Neural progenitor cell (in vitro differentiated cells): ENCODE data around the gene PSTPIP1. TPM values are rescaled to one million over a fixed set of nuclear protein-coding genes. Genes with fewer than 3 reads are reported as not detected.

Source experiments
- DNase-seq: peaks from one replicate; pipeline ENCODE4 v3.0.0-alpha.2; 2016; ENCODE audit warnings: low spot score
- H2AFZ ChIP-seq: fragments of 200-600 bp; sonication (generic); replicated peaks from 2 replicates; pipeline ENCODE4 v1.6.1; 2016; ENCODE audit warnings: antibody characterized with exemption
- H3F3A ChIP-seq: fragments of 200-600 bp; sonication (generic); 2 replicates; pipeline ENCODE4 v1.6.1; 2016; ENCODE audit warnings: antibody characterized with exemption, low read depth
- H3K27ac ChIP-seq: fragments of 200-600 bp; sonication (generic); 2 replicates; pipeline ENCODE4 v1.5.1; 2016; ENCODE audit warnings: mild to moderate bottlenecking
- H3K27me3 ChIP-seq: fragments of 200-600 bp; sonication (generic); 2 replicates; pipeline ENCODE4 v1.6.1; 2016; ENCODE audit warnings: mild to moderate bottlenecking, moderate library complexity
- H3K36me3 ChIP-seq: fragments of 200-600 bp; sonication (generic); 2 replicates; pipeline ENCODE4 v1.5.1; 2016
- H3K4me1 ChIP-seq: fragments of 200-600 bp; sonication (generic); 2 replicates; pipeline ENCODE4 v1.6.1; 2016; ENCODE audit warnings: mixed run types
- H3K4me2 ChIP-seq: fragments of 200-600 bp; sonication (generic); 2 replicates; pipeline ENCODE4 v1.6.1; 2016
- H3K4me3 ChIP-seq: fragments of 200-600 bp; sonication (generic); 2 replicates; pipeline ENCODE4 v1.5.1; 2016
- H3K79me2 ChIP-seq: fragments of 200-600 bp; sonication (generic); 2 replicates; pipeline ENCODE4 v1.6.1; 2016; ENCODE audit warnings: low read depth
- H3K9ac ChIP-seq: fragments of 200-600 bp; sonication (generic); 2 replicates; pipeline ENCODE4 v1.6.1; 2016
- H3K9me3 ChIP-seq: fragments of 200-600 bp; sonication (generic); 2 replicates; pipeline ENCODE4 v1.5.1; 2016; ENCODE audit warnings: low read depth
- H4K20me1 ChIP-seq: fragments of 200-600 bp; sonication (generic); 2 replicates; pipeline ENCODE4 v1.6.1; 2016; ENCODE audit warnings: low read depth
- H3K27ac Mint-ChIP-seq: 3 replicates; pipeline ENCODE4 v1.8.0; 2021; ENCODE audit warnings: mixed read lengths
- H3K27me3 Mint-ChIP-seq: 2 replicates; pipeline ENCODE4 v1.8.0; 2022; ENCODE audit warnings: low read depth, mild to moderate bottlenecking, inconsistent platforms, moderate library complexity, mixed read lengths; ENCODE audit not compliant: insufficient read depth
- H3K36me3 Mint-ChIP-seq: 3 replicates; pipeline ENCODE4 v1.8.0; 2021; ENCODE audit warnings: mixed read lengths
- H3K4me1 Mint-ChIP-seq: 3 replicates; pipeline ENCODE4 v1.8.0; 2021; ENCODE audit warnings: mixed read lengths
- H3K4me3 Mint-ChIP-seq: 3 replicates; pipeline ENCODE4 v1.8.0; 2021; ENCODE audit warnings: mild to moderate bottlenecking, moderate library complexity, mixed read lengths
- H3K9me3 Mint-ChIP-seq: 3 replicates; pipeline ENCODE4 v1.8.0; 2020; ENCODE audit warnings: mixed read lengths
- CTCF ChIP-seq: fragments of 200-600 bp; sonication (generic); IDR thresholded peaks from 2 replicates; pipeline ENCODE4 v1.5.1; 2017; ENCODE audit warnings: antibody characterized with exemption, mild to moderate bottlenecking
- EZH2 ChIP-seq: fragments of 200-600 bp; sonication (generic); IDR thresholded peaks from 2 replicates; pipeline ENCODE4 v1.6.1; 2017; ENCODE audit warnings: antibody characterized with exemption, mild to moderate bottlenecking, moderate library complexity
- EZH2phosphoT487 ChIP-seq: fragments of 200-600 bp; sonication (generic); IDR thresholded peaks from 2 replicates; pipeline ENCODE4 v1.6.1; 2017; ENCODE audit warnings: antibody characterized with exemption
- total RNA-seq: library from RNA; depleted of rRNA; stranded (reverse); fragments of >200 nt; gene quantifications from 2 replicates; pipeline ENCODE4 v1.2.3, GENCODE V29; 2015; ENCODE audit warnings: low replicate concordance

The PSTPIP1 gene
- total RNA-seq, 1 donor from 2014 or later, result 0.19 TPM

- Histone ChIP-seq H3K4me3 (no peak overlapping the region), H3K79me2 (no peaks in the 10 kb centered on the region), H3F3A (peaks cover 4% of the 10 kb centered on the region), H3K4me1 (peaks cover 32% of the 10 kb centered on the region), H3K9me3 (no peaks in the 10 kb centered on the region), H2AFZ (no peak overlapping the region), H3K36me3 (no peaks in the 10 kb centered on the region), H3K27me3 (no peaks in the 10 kb centered on the region), H3K9ac (no peak overlapping the region), H4K20me1 (no peaks in the 10 kb centered on the region), H3K27ac (peak overlapping the region; percentile 29), H3K4me2 (peak overlapping the region; percentile 14)
- H3K4me3 Mint-ChIP-seq, result no peak overlapping the region
- peaks cover 3% of the 10 kb centered on the region for H3K27me3 Mint-ChIP-seq
- TF ChIP-seq EZH2phosphoT487 (no peak), CTCF (no peak), EZH2 (no peak)
- no peaks in the 10 kb centered on the region for H3K36me3 Mint-ChIP-seq
- no peaks in the 10 kb centered on the region for H3K9me3 Mint-ChIP-seq
- peak overlapping the region; percentile 50 for H3K27ac Mint-ChIP-seq
- DNase-seq, result peak; percentile 45
- peaks cover 21% of the 10 kb centered on the region for H3K4me1 Mint-ChIP-seq
These were observed 36.0 kb downstream of the PSTPIP1 start for GRCh38 chr15:77030928-77031375.

- H3K9me3 ChIP-seq, result no peaks in the 10 kb centered on the region
- peak overlapping the region; percentile 14 for H3K4me2 ChIP-seq
- H3K4me1 ChIP-seq, result peaks cover 32% of the 10 kb centered on the region
- no peaks in the 10 kb centered on the region for H3K27me3 ChIP-seq
- TF ChIP-seq CTCF, result no peak
- TF ChIP-seq EZH2, result no peak
- no peak for TF ChIP-seq EZH2phosphoT487
- no peak overlapping the region for H3K27ac ChIP-seq
- no peaks in the 10 kb centered on the region for H3K79me2 ChIP-seq
- H2AFZ ChIP-seq, result no peak overlapping the region
- H3F3A ChIP-seq, result peaks cover 4% of the 10 kb centered on the region
- no peaks in the 10 kb centered on the region for H4K20me1 ChIP-seq
- Mint-ChIP-seq H3K9me3 (no peaks in the 10 kb centered on the region), H3K4me1 (peaks cover 21% of the 10 kb centered on the region), H3K36me3 (no peaks in the 10 kb centered on the region), H3K27me3 (peaks cover 7% of the 10 kb centered on the region), H3K27ac (peak overlapping the region; percentile 79), H3K4me3 (no peak overlapping the region)
- no peak for DNase-seq
- H3K4me3 ChIP-seq, result no peak overlapping the region
- H3K9ac ChIP-seq, result no peak overlapping the region
- no peaks in the 10 kb centered on the region for H3K36me3 ChIP-seq
These were observed 36.6 kb downstream of the PSTPIP1 start for GRCh38 chr15:77031376-77032050.

- no peaks in the 10 kb centered on the region for H3K36me3 ChIP-seq
- no peaks in the 10 kb centered on the region for H3K9me3 ChIP-seq
- H3K4me3 ChIP-seq, result no peak overlapping the region
- TF ChIP-seq CTCF, result no peak
- no peak for TF ChIP-seq EZH2phosphoT487
- no peak for TF ChIP-seq EZH2
- no peak overlapping the region for H3K9ac ChIP-seq
- no peaks in the 10 kb centered on the region for H3K79me2 ChIP-seq
- H3K4me1 ChIP-seq, result peaks cover 32% of the 10 kb centered on the region
- H4K20me1 ChIP-seq, result no peaks in the 10 kb centered on the region
- no peak overlapping the region for H3K27ac ChIP-seq
- Mint-ChIP-seq H3K4me1 (peaks cover 21% of the 10 kb centered on the region), H3K27me3 (peaks cover 5% of the 10 kb centered on the region), H3K27ac (no peak overlapping the region), H3K36me3 (peaks cover 1% of the 10 kb centered on the region), H3K4me3 (no peak overlapping the region), H3K9me3 (no peaks in the 10 kb centered on the region)
- H3F3A ChIP-seq, result peaks cover 4% of the 10 kb centered on the region
- no peaks in the 10 kb centered on the region for H3K27me3 ChIP-seq
- no peak for DNase-seq
- H3K4me2 ChIP-seq, result no peak overlapping the region
- no peak overlapping the region for H2AFZ ChIP-seq
These were observed 37.2 kb downstream of the PSTPIP1 start for GRCh38 chr15:77032052-77032646.
